HL-60 (cell line): ENCODE data around the gene ZNF281.
"Not testable (repeated sequence)": the region's sequence is repeated elsewhere in the genome, so short reads cannot be mapped to it uniquely, and the experiment has no call there.

Experiments
- DNase-seq, 2 experiments: peaks; one replicate each; pipeline ENCODE4 v3.0.0-alpha.2; 2010 to 2020; ENCODE audit warnings: low read depth in 1 of 2, low spot score in 1 of 2
- H3K27ac ChIP-seq: fragments of 250-450 bp; sonication (Bioruptor Pico); replicated peaks from 2 replicates; pipeline ENCODE4 v1.5.1; 2020; ENCODE audit warnings: mild to moderate bottlenecking, moderate library complexity
- H3K27me3 ChIP-seq: fragments of 250-450 bp; sonication (Bioruptor Pico); 2 replicates; pipeline ENCODE4 v1.5.1; 2021; ENCODE audit warnings: mild to moderate bottlenecking, moderate library complexity; ENCODE audit not compliant: insufficient read depth, poor library complexity, severe bottlenecking
- H3K4me3 ChIP-seq: replicated peaks from 2 replicates; pipeline ENCODE4 v1.5.1; 2011; ENCODE audit warnings: mild to moderate bottlenecking, control low read depth, low read length; ENCODE audit not compliant: insufficient read depth
- CTCF ChIP-seq: IDR thresholded peaks from one replicate; pipeline ENCODE4 v1.5.1; 2011; ENCODE audit warnings: low read length, control low read depth, inconsistent platforms; ENCODE audit not compliant: insufficient read depth
- GABPA ChIP-seq: IDR thresholded peaks from 2 replicates; pipeline ENCODE4 v1.6.1; 2012; ENCODE audit warnings: low read depth
- POLR2AphosphoS5 ChIP-seq: IDR thresholded peaks from 2 replicates; pipeline ENCODE4 v1.6.1; 2012; ENCODE audit warnings: low read depth
- SPI1 ChIP-seq: IDR thresholded peaks from 2 replicates; pipeline ENCODE4 v1.6.1; 2012; ENCODE audit warnings: low read depth, mild to moderate bottlenecking, borderline replicate concordance
- TF ChIP-seq, protein P1 (sequence below): IDR thresholded peaks from 2 replicates; pipeline ENCODE4 v1.6.1; 2012; ENCODE audit warnings: low read depth; ENCODE audit not compliant: insufficient replicate concordance

ZNF281 gene

DNA sequence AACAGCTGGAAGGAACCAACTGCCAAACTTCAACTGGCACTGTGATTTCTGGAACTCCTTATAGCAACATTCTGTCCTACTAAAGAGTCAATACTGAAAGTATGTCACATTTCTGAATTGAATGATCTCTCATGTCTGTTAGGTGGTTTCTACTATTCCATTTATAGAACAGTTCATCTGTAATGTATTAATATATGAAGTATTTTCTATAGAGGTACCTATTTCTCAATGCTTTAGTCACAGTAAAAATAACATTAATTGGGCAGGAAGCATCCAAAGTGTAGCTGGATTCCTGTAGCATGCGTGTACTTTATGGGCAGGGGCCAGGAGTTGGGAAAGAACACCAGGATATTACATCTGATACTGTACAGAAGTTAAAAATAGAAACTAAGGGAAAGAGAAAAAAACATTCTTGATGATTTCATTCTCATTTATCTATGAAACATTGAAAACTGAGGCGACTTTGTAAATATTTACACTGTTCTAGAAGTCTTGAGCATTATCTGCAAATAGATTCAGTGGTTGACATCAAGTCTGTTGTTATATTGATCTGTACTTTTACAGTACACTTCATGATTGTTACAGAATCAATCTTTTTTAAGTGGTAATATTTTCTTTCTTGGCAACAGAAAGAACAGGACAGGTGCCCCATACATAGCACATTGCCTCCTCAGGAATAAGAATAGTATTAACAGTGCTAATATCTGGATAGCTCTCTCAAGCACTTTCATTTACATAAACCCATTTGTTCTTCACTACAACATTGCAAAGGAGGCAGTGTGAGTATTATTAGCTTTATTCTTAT lies 6.2 kb upstream of the ZNF281 start:
- H3K27me3 ChIP-seq, result no peaks in the 10 kb centered on the region
- no peak overlapping the region for H3K4me3 ChIP-seq
- no peak overlapping the region for H3K27ac ChIP-seq
- no peak for DNase-seq
- TF ChIP-seq GABPA, result no peak
- no peak for TF ChIP-seq POLR2AphosphoS5
- no peak for TF ChIP-seq CTCF
- TF ChIP-seq, protein P1, sequence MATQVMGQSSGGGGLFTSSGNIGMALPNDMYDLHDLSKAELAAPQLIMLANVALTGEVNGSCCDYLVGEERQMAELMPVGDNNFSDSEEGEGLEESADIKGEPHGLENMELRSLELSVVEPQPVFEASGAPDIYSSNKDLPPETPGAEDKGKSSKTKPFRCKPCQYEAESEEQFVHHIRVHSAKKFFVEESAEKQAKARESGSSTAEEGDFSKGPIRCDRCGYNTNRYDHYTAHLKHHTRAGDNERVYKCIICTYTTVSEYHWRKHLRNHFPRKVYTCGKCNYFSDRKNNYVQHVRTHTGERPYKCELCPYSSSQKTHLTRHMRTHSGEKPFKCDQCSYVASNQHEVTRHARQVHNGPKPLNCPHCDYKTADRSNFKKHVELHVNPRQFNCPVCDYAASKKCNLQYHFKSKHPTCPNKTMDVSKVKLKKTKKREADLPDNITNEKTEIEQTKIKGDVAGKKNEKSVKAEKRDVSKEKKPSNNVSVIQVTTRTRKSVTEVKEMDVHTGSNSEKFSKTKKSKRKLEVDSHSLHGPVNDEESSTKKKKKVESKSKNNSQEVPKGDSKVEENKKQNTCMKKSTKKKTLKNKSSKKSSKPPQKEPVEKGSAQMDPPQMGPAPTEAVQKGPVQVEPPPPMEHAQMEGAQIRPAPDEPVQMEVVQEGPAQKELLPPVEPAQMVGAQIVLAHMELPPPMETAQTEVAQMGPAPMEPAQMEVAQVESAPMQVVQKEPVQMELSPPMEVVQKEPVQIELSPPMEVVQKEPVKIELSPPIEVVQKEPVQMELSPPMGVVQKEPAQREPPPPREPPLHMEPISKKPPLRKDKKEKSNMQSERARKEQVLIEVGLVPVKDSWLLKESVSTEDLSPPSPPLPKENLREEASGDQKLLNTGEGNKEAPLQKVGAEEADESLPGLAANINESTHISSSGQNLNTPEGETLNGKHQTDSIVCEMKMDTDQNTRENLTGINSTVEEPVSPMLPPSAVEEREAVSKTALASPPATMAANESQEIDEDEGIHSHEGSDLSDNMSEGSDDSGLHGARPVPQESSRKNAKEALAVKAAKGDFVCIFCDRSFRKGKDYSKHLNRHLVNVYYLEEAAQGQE, result no peak
- no peak for TF ChIP-seq SPI1

- TF ChIP-seq, protein P1, result no peak
- TF ChIP-seq SPI1 (no peak), POLR2AphosphoS5 (no peak), GABPA (no peak), CTCF (no peak)
- Histone ChIP-seq H3K27ac (no peak overlapping the region), H3K4me3 (no peak overlapping the region), H3K27me3 (no peaks in the 10 kb centered on the region)
- DNase-seq, result no peak
These were observed 5.4 kb upstream of the ZNF281 start for GRCh38 chr1:200415227-200415626.

DNA sequence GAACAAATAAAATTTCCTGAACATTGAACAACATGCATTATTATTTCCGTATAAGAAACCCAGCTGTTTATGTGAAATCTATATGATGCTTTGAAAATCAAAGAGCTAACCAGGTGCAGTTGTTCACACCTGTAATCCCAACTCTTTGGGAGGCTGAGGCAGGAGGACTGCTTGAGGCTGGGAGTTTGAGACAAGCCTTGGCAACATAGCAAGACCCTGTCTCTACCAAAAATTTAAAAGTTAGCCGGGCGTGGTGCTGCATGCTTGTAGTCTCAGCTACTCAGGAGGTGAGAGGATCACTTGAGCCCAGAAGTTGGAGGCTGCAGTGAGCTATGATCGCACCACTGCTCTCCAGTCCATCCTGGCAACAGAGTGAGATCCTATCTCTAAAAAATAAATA lies 4.8 kb upstream of the ZNF281 start:
- DNase-seq, result no peak

GRCh38 chr1:200413766-200414165 lies 3.9 kb upstream of the ZNF281 start:
- not testable (repeated sequence) for DNase-seq, H3K27ac ChIP-seq, H3K4me3 ChIP-seq

More for the DNA sequence above, 4.8 kb upstream of the ZNF281 start:
- Histone ChIP-seq H3K27ac (no peak overlapping the region), H3K27me3 (no peaks in the 10 kb centered on the region), H3K4me3 (no peak overlapping the region)
- TF ChIP-seq SPI1 (no peak), POLR2AphosphoS5 (no peak), CTCF (no peak), GABPA (no peak)
- TF ChIP-seq, protein P1, result no peak

More at GRCh38 chr1:200413766-200414165, 3.9 kb upstream of the ZNF281 start:
- H3K27me3 ChIP-seq, result not testable (repeated sequence)
